LNCaP clone FGC (cell line): ENCODE results near the gene SCAP.
A peak's percentile ranks its signal among the peaks of the same experiment; 100 is the strongest.

ENCODE experiments used
- DNase-seq: peaks from one replicate; pipeline ENCODE4 v3.0.0-alpha.2; 2011; ENCODE audit warnings: low read depth
- H3K4me3 ChIP-seq: 2 replicates; pipeline ENCODE4 v1.5.1; 2011; ENCODE audit warnings: mild to moderate bottlenecking, low read depth, low read length, control low read depth
- CTCF ChIP-seq: IDR thresholded peaks from 2 replicates; pipeline ENCODE4 v1.5.1; 2012; ENCODE audit warnings: mild to moderate bottlenecking; ENCODE audit not compliant: control insufficient read depth, insufficient read depth; ENCODE audit errors: extremely low read depth

SCAP gene

GRCh38 chr3:47404955-47405790 is 70.6 kb downstream of the SCAP start:
- no peak for DNase-seq
- no peak for TF ChIP-seq CTCF

GRCh38 chr3:47404431-47404876 is 71.3 kb downstream of the SCAP start:
- no peak for DNase-seq
- no peak for TF ChIP-seq CTCF
- no peak overlapping the region for H3K4me3 ChIP-seq

More at GRCh38 chr3:47404955-47405790, 70.6 kb downstream of the SCAP start:
- no peak overlapping the region for H3K4me3 ChIP-seq

- H3K4me3 ChIP-seq, result no peak overlapping the region
- TF ChIP-seq CTCF, result no peak
- DNase-seq, result no peak
Measured at GRCh38 chr3:47399531-47400270, 76.0 kb downstream of the SCAP start.

- DNase-seq, result no peak
- no peak overlapping the region for H3K4me3 ChIP-seq
- TF ChIP-seq CTCF, result no peak
Measured at GRCh38 chr3:47399016-47399415, 76.7 kb downstream of the SCAP start.

GRCh38 chr3:47398228-47398627 is 77.5 kb downstream of the SCAP start:
- TF ChIP-seq CTCF, result no peak
- H3K4me3 ChIP-seq, result no peak overlapping the region
- DNase-seq, result no peak

- TF ChIP-seq CTCF, result no peak
- H3K4me3 ChIP-seq, result peak overlapping the region; percentile 2; the same call in 1 of the 2 replicates
- DNase-seq, result no peak
Measured at GRCh38 chr3:47394881-47395280, 80.9 kb downstream of the SCAP start.
